NCI-H1092 (cell line): Measurements from ENCODE around the gene ROPN1L.

Experiments used
- DNase-seq: peaks from one replicate; lab custom pipeline; 2025; lab: John Stamatoyannopoulos, UW

The ROPN1L gene

DNA sequence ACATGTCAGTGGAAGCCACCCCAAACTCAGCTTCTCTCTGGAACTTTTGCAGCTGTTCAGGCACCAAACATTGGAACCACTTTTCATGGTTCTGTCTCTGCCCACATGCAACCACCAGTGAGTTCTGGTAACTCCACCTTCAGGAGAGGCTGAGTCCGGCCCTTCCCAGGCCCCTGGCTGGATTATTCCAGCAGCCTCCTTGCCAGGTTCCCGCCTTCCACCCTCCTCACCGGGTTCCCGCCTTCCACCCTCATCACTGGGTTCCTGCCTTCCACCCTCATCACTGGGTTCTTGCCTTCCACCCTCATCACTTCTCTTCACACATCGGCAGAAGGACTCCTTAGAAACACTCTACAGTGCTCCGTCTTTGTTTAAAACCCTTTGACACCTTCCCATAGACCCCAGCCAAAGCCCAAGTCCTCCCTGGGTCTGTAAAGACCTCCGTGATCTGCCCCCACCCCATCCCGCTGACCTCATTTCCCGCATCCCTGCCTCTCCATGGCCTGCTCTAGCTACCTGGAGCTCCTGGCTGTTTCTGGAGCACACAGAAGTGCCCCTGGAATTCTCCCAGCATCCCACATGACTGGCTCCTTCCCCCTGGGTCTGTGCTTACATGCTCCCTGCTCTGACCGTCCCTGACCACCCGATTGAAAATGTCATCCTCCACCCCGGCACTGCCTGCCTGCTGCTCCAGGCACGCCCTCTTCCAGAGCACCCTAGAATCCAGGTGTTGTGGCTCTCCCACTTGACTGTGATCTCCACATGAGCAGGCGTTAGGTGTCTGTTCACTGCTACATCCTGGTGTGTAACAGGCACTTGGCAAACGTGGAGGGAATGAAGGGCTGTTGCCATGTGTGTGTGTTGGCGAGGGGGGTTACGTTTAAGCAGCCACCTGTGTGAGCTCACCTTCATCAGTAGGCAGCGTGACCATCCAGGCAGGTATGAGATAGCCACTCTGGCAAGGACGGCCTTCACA, 17.7 kb downstream of the ROPN1L start:
- DNase-seq: no peak

DNA sequence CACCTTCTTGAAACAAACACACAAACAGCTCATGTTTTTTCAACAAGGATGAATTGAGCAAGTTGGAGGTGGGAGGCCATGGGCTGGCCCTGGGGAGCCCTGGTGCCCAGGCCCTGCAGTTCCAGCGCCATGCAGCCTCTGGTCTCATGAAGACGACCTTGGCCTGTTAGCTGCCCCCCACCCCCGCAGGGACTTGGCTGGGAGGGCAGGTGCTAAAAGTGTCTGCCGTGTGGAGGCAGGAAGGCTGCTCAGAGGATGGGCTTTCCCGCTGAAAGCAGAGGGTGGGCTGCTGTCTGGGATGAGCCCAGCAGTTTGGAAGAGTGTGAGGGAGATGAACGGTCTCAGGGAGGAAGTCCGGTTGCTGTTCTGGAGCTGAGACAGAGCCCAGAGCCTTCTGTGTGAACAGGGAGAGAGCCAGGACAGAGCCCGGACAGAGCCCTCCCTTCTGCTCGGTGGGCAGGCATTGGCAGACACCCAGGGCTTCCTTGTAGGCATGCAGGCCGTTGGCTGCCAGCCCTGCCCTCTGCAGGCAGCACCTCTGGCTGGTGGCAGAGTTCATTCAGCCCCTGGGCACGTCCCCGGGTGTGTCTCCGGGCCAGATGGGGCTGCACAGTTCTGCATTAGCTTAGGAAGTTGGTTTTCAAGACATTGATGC, 18.7 kb downstream of the ROPN1L start:
- DNase-seq: no peak

- DNase-seq: no peak
These were observed 19.4 kb downstream of the ROPN1L start for GRCh38 chr5:10461041-10461440.

DNA sequence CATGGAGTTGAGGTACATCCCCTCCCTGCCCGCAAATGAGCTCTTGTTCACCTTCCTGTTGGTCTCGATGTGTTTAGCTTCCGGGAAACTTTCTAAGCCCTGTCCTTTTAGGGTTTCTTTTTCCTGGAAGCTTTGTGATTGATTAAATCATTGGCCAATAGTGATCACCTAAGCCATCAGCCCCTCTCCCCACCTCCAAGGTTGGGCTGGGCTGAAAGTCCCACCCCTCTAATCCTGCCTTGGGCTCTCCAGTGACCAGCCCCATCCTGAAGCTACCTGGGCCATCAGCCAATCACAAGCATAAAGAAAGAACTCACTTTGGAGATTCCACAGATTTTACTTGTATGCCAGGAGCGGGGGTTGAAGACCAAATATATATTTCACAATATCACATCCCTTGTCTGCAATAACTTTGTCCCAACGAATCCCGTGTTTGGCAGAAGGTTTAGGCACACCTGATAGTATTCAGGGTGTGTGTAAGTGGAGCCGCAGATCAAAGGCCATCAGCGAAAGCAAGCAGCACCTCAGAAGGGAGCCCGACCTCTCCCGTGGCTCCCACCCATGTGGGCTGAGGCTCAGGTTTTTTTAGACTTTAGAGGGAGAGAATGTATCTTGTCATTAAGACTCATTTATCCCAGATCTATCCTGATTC, 20.4 kb downstream of the ROPN1L start:
- no peak for DNase-seq

GRCh38 chr5:10463566-10463965, 21.9 kb downstream of the ROPN1L start:
- DNase-seq: no peak

DNA sequence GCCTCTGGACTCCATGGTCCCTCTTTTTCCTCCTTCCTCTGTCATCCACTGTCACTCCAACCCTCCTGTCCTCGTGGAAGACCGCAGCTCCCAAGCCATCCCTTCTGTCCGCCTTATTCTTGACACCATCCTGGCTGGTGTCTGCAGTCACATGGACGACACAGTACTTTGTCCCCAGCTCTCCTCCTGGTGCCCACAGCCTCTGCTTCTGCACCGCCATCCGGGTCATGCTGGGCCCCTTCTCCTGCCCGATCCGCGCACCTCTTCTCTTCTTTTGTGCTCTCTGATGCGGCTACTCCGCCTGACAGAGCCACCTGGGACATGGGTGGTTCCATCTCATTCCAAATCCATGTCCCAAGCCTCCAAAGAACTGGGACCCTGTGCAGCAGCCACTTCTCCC, 22.5 kb downstream of the ROPN1L start:
- no peak for DNase-seq

DNA sequence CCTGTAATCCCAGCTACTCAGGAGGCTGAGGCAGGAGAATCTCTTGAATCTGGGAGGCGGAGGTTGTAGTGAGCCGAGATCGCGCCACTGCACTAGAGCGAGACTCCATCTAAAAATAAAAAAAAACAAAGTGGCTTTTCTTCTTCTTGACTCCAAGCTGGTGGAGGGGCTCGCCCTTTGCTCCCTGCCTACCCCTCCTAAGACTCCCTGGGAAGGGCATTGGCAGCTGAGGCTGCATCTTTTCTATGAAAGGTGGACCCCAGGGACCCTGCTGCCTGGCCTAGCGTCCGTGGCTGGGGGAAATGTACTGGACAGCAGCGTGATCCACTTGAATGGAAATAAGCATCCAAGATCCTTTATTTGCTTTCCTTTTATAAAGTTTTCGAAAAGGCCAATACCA, 24.0 kb downstream of the ROPN1L start:
- DNase-seq: no peak

- no peak for DNase-seq
These were observed 24.9 kb downstream of the ROPN1L start for GRCh38 chr5:10466446-10467073.

DNA sequence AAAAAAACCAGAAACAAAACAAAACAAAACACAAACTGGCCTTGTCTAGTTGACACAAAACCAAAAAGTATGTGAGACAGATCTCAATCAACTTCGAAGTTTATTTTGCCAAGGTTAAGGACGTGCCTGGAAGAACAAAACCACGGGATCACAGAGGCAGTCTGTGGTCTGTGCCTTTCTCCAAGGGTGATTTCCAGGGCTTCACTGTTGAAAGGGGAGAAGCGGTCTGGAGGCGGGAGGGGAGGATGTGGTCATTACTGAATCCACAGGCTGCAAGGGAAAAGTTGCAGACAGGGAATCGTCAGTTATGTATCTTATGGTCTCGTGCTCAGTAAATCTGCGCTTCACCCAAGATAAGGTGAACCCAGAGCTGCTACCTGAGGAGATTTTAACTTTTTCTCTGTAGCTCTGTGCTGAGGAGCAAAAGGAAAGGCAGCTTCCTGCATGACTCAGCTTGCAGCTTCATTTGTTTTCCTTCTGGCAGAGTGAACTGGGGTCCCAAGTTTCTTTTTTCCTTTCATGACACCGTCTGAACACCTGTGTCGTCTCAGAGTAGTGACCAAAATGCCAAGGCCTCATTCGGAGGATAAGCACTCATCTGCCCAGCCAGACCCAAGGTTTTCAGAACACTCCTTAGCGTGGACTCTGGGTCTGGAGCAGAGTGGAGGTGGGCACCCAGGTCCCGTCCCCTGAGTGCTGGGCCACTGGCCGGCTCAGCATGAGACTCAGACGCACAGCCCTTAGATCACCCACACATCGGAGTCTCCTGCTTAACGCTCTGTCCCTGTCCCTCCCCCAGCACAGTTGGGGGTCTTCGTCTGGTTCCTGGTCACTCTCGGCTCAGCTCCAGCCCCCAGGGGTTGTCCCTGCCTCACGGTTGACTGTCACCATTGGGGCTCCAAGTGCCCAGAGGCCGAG, 25.9 kb downstream of the ROPN1L start:
- DNase-seq: no peak

GRCh38 chr5:10468256-10468655, 26.6 kb downstream of the ROPN1L start:
- DNase-seq: no peak

GRCh38 chr5:10469253-10470050, 27.8 kb downstream of the ROPN1L start:
- no peak for DNase-seq

GRCh38 chr5:10470669-10471068, 29.0 kb downstream of the ROPN1L start:
- no peak for DNase-seq

- no peak for DNase-seq
These were observed 30.0 kb downstream of the ROPN1L start for GRCh38 chr5:10471677-10472076.

GRCh38 chr5:10474521-10475075, 32.9 kb downstream of the ROPN1L start:
- DNase-seq: no peak

DNA sequence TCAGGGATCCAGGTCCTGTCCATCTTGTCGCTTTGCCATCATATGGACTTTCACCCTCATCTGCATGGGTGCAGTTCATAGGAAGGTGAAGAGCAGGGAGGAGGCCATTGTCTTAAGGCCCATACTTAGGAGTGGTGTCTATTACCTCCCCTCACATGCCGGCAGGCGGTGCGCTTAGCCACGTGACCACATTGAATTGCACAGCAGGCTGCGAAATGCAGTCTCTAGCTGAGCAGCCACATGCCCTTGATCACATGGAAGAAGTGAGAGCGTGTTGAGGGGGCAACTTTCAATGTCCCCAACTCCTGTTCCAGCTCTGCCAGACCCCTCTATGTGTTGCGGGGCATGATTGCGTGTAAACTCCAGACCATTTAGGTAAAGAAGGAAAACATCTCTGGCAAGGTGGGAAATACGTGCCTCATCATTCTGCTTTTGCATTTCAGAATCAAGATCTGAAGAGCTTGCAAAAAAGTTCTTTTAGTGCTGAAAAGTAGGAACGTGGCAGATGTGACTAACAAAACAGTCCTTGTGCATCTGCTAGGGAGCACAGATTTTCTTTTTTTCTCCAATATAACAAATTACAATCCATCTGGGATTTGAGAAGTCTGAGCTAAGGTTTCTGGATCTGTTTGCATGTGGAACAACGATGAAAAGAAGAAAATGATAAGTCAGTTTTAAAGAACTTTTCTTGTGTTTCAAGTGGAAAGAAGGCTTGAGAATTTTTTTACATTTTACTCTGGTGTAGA, 34.4 kb downstream of the ROPN1L start:
- no peak for DNase-seq

- no peak for DNase-seq
These were observed 35.2 kb downstream of the ROPN1L start for GRCh38 chr5:10476878-10477277.

DNA sequence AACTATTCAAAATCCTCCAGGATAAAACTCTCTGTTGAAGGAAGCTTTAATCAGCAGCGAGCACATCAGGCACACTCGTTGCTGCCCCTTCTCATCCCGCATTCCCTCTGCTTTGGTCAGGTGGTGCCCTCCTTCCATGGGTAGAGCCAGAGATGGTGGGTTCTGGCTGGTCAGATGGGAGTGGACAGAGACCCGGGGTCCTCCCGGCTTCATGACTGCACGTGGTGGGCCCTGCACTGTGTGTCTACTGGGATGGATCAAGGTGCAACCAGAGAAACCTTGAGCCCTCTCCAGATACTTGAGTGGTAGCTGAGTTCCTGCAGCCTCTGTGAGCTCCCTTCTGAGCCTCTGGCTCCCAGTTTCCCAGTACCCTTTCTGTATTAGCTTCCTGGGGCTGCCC, 36.3 kb downstream of the ROPN1L start:
- DNase-seq: no peak

DNA sequence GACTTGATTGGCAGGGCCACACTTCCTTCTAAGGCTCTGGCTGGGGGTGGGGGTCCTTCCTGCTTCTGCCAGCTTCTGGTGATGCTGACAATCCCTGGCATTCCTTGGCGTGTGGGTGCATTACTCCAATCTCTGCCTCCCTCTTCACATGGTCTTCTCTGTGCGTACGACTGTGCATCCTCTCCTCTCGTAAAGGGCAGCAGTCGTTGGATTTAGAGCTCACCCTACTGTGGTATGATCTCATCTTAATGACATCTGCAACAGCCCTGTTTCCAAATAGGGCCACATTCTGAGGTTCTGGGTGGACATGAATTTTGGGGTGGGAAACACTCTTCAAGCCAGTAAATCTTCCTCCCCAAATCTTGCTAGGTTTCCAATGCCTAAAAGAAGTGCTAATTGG, 36.8 kb downstream of the ROPN1L start:
- no peak for DNase-seq

DNA sequence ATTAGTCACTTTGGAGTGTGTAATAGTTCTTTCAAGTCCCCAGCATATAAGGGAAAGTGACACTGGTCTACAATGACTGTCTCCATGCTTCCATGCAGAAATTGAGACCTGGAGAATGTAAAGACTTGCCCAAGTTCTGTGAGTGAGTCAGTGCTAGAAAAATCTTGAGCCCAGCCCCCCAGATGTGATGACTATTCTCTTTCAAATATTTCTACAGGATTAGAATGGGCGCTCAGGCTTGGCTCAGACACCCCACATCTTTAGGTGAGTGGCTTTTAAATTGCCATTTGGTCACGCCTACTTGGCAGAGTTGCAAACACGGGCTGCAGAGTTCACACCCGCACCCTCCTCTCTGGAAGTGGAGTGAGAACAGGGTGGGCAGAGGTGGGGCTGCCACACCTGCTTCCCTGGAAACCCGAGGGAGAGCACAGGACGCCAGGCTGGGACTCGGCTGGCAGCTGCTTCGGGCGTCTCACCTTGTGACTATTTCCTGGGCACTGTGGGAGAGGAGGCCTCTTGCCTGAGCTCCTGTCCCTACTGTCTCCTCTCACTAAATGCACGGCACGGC, 37.6 kb downstream of the ROPN1L start:
- no peak for DNase-seq
